HUES48 (cell line): ENCODE measurements around the gene CEACAM3.
A peak's percentile ranks its signal among the peaks of the same experiment; 100 is the strongest.
"Not testable (repeated sequence)": the region's sequence is repeated elsewhere in the genome, so short reads cannot be mapped to it uniquely, and the experiment has no call there.

Experiments
- H3K27ac ChIP-seq: one replicate; pipeline ENCODE4 v1.7.0; 2013; ENCODE audit warnings: low read depth, low read length, inconsistent platforms
- H3K27me3 ChIP-seq: 2 replicates; pipeline ENCODE4 v1.6.1; 2013; ENCODE audit warnings: mild to moderate bottlenecking, low read length; ENCODE audit not compliant: control insufficient read depth, insufficient read depth
- H3K36me3 ChIP-seq: 2 replicates; pipeline ENCODE4 v1.6.1; 2013; ENCODE audit warnings: low read length; ENCODE audit not compliant: control insufficient read depth, insufficient read depth
- H3K4me1 ChIP-seq: 2 replicates; pipeline ENCODE4 v1.6.1; 2013; ENCODE audit warnings: mild to moderate bottlenecking, low read length; ENCODE audit not compliant: control insufficient read depth, insufficient read depth
- H3K4me3 ChIP-seq: 2 replicates; pipeline ENCODE4 v1.5.1; 2013; ENCODE audit warnings: mild to moderate bottlenecking, low read depth, low read length
- H3K9ac ChIP-seq: 2 replicates; pipeline ENCODE4 v1.6.1; 2013; ENCODE audit warnings: mild to moderate bottlenecking, low read depth, low read length, moderate library complexity
- H3K9me3 ChIP-seq: 2 replicates; pipeline ENCODE4 v1.6.1; 2013; ENCODE audit warnings: low read length; ENCODE audit not compliant: control insufficient read depth, insufficient read depth

Gene CEACAM3

DNA sequence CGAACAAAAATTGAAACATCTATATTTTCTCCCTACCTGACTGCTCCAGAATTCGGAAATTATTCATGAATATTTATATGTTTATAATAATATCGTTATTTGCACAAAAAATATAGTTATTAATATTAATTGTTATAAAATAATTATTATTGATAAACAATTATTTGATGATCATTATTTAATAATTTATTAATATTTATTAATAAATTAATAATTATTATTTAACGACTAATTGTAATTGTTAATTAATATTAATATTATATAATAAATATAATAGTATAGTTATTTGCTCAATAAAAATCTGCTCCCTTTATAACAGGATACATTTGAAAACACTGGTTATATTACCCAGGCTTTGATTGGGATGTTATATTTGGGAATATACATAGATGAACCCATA is 26.8 kb upstream of the CEACAM3 start:
- Histone ChIP-seq H3K4me3 (no peak overlapping the region), H3K4me1 (no peaks in the 10 kb centered on the region), H3K9ac (no peak overlapping the region), H3K27ac (no peak overlapping the region), H3K36me3 (no peaks in the 10 kb centered on the region), H3K9me3 (0 out of 2 replicates have a peak, but pooled peaks cover 5% of the 10 kb centered on the region), H3K27me3 (no peaks in the 10 kb centered on the region)

DNA sequence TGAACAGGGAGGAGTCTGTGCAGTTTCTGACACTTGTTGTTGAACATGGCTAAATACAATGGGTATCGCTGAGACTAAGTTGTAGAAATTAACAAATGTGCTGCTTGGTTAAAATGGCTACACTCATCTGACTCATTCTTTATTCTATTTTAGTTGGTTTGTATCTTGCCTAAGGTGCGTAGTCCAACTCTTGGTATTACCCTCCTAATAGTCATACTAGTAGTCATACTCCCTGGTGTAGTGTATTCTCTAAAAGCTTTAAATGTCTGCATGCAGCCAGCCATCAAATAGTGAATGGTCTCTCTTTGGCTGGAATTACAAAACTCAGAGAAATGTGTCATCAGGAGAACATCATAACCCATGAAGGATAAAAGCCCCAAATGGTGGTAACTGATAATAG is 25.0 kb upstream of the CEACAM3 start:
- Histone ChIP-seq H3K27ac (no peak overlapping the region), H3K9ac (no peak overlapping the region), H3K27me3 (no peaks in the 10 kb centered on the region), H3K4me1 (no peaks in the 10 kb centered on the region), H3K4me3 (no peak overlapping the region), H3K9me3 (0 out of 2 replicates have a peak, but pooled peaks cover 5% of the 10 kb centered on the region), H3K36me3 (no peaks in the 10 kb centered on the region)

DNA sequence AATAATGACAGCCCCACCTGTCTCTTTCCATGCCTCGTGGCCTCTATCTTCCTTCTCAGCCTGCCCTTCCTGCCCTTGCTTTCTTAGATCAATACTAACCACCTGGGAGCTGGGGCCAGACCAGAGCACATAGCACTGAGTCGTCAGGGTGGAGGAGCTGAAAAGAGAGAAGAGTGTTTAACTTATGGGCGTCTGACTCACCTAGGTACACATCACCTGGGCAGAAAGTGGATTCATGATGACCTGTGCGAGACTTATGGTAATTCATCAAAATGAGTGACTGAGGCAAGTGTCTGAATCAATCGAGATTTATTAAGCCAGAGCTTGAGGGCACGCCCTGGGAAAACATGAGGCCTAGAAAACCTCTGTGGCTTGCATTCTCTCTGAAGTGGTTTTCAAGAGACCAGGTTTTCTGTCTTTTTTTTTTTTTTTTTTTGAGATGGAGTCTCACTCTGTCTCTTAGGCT is 21.8 kb upstream of the CEACAM3 start:
- Histone ChIP-seq H3K36me3 (no peaks in the 10 kb centered on the region), H3K27ac (no peak overlapping the region), H3K9ac (no peak overlapping the region), H3K4me1 (peaks cover 6% of the 10 kb centered on the region), H3K9me3 (no peaks in the 10 kb centered on the region), H3K27me3 (no peaks in the 10 kb centered on the region), H3K4me3 (no peak overlapping the region)

DNA sequence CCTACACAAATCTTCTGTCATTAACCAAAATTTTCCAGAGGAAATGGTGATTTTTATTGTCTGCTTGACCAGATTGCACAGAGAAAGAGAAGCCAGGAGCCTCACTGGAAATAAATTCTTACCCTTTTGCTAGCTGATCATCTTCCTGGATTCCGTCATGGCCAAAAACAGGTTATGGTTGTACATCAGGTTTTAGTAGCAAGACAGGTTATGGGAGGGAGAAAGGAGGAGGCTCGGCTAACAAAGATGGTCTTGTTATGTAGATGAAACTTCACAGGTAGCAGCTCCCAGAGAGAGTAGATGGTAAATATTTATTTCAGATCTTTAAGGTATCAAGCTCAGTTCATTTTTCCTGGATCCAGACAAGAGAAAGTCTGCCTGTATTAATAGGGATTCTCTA is 19.7 kb upstream of the CEACAM3 start:
- no peaks in the 10 kb centered on the region for H3K9me3 ChIP-seq
- peaks cover 6% of the 10 kb centered on the region for H3K4me1 ChIP-seq
- no peaks in the 10 kb centered on the region for H3K36me3 ChIP-seq
- no peak overlapping the region for H3K27ac ChIP-seq
- no peaks in the 10 kb centered on the region for H3K27me3 ChIP-seq
- H3K4me3 ChIP-seq, result no peak overlapping the region
- no peak overlapping the region for H3K9ac ChIP-seq

DNA sequence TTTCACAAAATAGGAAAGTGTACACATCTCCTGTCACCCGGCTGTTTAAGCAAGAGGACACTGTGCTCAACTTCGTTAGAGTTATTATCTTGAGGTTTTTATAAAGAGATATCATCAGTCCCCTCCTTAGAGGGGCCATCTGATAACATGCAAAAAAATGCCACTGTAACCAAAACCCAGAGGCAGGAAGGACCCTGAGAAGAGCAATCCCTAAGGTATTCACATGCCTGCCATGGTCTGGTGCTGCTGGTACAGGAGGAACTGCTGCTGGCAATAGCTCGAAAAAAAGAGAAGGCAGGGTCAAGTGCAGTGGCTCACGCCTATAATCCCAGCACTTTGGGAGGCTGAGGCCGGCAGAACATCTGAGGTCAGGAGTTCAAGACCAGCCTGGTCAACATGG is 12.8 kb upstream of the CEACAM3 start:
- Histone ChIP-seq H3K9me3 (no peaks in the 10 kb centered on the region), H3K9ac (no peak overlapping the region), H3K36me3 (no peaks in the 10 kb centered on the region), H3K27me3 (peaks cover 16% of the 10 kb centered on the region), H3K27ac (no peak overlapping the region), H3K4me1 (no peaks in the 10 kb centered on the region), H3K4me3 (no peak overlapping the region)

DNA sequence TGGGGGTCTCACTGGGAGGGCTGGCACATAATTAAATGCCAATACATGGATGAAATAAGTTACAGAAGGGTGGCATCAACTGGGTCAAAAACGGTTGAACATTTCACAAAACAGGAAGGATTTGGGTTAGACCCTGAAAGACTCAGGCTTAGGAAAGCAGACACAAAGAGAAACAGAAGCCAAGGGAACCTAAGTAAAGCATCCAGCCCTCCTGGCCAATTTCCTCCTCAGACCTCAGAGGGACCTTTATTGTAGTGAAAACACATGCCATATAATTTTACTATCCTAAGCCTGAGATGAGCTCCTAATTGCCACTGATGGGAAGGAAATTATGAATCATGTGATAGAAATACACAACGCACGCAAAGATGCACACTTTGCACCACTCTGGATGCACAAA is 12.1 kb upstream of the CEACAM3 start:
- H3K27ac ChIP-seq, result no peak overlapping the region
- H3K4me3 ChIP-seq, result no peak overlapping the region
- no peaks in the 10 kb centered on the region for H3K9me3 ChIP-seq
- no peak overlapping the region for H3K9ac ChIP-seq
- no peaks in the 10 kb centered on the region for H3K36me3 ChIP-seq
- H3K27me3 ChIP-seq, result peaks cover 16% of the 10 kb centered on the region
- no peaks in the 10 kb centered on the region for H3K4me1 ChIP-seq

DNA sequence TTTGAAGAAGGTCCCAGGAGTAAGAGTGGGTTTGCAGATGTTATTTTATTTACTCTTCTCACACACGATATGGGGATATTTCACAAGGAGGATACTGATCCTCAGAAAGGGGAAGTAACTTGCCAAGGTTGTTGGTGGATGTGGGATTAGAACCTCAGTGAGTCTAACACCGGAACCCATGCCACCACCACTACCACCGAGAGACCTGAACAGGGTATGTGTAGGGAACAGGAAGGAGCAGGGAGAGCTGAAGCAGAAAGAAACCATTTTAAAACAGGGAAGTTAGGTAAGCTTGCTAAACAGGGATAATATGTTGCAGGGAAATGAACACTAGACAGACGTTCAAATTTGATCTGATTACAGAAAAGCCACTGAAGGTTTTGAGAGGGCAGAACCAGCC is 11.6 kb upstream of the CEACAM3 start:
- Histone ChIP-seq H3K4me1 (no peaks in the 10 kb centered on the region), H3K27ac (no peak overlapping the region), H3K9me3 (no peaks in the 10 kb centered on the region), H3K27me3 (peaks cover 16% of the 10 kb centered on the region), H3K36me3 (no peaks in the 10 kb centered on the region), H3K9ac (no peak overlapping the region), H3K4me3 (no peak overlapping the region)

DNA sequence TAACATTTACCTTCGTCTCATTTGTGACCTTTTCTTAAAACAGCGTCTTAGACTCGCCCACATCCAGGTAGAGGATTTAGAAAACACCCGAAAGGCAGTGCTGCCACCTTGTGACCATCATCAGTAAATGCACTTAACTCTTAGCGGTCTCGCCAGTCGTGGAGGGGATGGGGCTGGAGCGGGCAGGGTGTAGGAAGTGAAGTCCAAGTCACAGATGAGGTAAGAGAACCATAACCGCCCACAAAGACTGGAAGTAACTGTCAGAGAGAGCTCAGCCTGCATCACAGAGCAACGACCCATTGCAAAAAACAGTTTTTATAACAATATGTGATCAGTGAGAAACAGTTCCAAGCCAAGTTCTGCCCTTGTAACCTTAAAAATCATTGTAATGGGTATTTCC is 10.7 kb upstream of the CEACAM3 start:
- Histone ChIP-seq H3K27me3 (peaks cover 16% of the 10 kb centered on the region), H3K36me3 (no peaks in the 10 kb centered on the region), H3K4me1 (no peaks in the 10 kb centered on the region), H3K9me3 (no peaks in the 10 kb centered on the region), H3K9ac (no peak overlapping the region), H3K27ac (no peak overlapping the region), H3K4me3 (peak overlapping the region; percentile 51)

DNA sequence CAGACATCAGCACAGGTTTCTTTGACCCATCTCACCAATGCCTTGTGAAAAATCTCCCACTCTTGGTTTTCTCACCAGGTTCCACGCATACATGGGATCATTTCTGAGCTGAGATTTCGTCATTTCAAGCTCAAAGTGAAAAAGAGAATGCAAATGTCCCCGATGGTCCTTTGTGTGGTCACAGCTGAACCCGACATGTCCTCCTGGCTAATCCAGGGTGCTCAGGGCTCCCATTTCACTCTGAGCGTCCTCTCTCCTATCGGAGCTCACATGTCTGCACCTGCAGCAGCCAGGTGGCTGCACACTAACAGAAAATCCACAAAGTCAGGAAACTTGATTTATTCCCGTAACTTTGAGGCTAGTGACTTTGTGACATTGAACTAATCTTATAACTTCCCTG is 9.3 kb upstream of the CEACAM3 start:
- Histone ChIP-seq H3K4me1 (no peaks in the 10 kb centered on the region), H3K4me3 (no peak overlapping the region), H3K36me3 (no peaks in the 10 kb centered on the region), H3K27me3 (peaks cover 16% of the 10 kb centered on the region), H3K9ac (no peak overlapping the region), H3K27ac (no peak overlapping the region), H3K9me3 (no peaks in the 10 kb centered on the region)

DNA sequence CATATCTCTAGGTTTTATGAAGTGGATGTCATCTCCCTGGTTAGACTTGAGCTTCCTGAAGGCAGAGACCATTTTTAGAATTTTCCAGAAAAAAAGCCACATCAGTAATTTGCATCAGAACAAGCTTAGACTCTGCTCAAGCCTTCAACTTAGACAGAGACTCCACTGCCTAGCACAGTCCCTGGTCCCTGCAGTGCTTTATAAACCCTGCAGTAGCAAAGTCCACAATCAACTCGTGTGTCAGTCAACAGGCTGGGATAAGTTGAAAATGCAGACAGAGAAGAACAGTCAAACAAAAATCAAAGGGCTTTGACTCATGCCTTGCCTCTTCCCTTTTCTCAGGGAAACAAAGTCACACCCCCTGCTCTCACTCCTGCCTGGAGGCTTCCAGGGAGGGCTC is 7.9 kb upstream of the CEACAM3 start:
- not testable (repeated sequence) for H3K9ac ChIP-seq, H3K9me3 ChIP-seq, H3K4me3 ChIP-seq, H3K27ac ChIP-seq, H3K36me3 ChIP-seq, H3K4me1 ChIP-seq
- H3K27me3 ChIP-seq, result peaks cover 16% of the 10 kb centered on the region

DNA sequence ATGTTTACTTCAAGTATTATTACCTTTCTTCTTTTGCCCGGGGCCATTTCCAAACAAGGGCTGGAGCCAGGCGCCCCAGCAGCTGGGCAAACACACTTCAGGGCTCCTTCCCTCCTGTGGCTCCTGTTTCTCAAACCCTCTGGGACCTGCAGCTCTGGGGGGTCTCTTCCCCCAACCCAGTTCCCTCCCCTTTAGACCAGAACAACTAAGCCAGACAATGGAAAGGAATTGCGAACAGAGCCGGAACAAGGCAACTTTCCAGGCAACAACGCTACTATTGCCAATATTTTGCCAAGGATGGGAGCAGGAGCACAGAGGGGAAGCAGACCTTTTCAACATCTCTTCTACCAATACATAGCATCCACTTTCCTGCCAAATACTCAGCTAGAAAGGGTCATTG is 7.3 kb upstream of the CEACAM3 start:
- not testable (repeated sequence) for H3K9ac ChIP-seq, H3K4me1 ChIP-seq, H3K4me3 ChIP-seq, H3K36me3 ChIP-seq, H3K9me3 ChIP-seq, H3K27ac ChIP-seq
- peaks cover 16% of the 10 kb centered on the region for H3K27me3 ChIP-seq
